H1 (cell line): ENCODE measurements around the gene TMA7. TPM values are rescaled to one million over a fixed set of nuclear protein-coding genes. Genes with fewer than 3 reads are reported as not detected.
A peak's percentile ranks its signal among the peaks of the same experiment; 100 is the strongest.

Source experiments
- CTCF ChIA-PET: fragments of 300-600 bp; sonication (Branson Sonifier 250); formaldehyde crosslinking; loops from one replicate; lab custom pipeline; 2021; ENCODE audit not compliant: partially characterized antibody; lab: Charles Lee
- POLR2A ChIA-PET: fragments of 300-600 bp; sonication (Branson Sonifier 250); formaldehyde crosslinking; loops from one replicate; lab custom pipeline; 2021; ENCODE audit warnings: inconsistent platforms; ENCODE audit not compliant: partially characterized antibody; lab: Charles Lee
- DNase-seq, 2 experiments: peaks; one replicate each; pipeline versions ENCODE4 v3.0.0 to v3.0.0-alpha.2; 2010 to 2022; ENCODE audit warnings: low spot score in 2 of 2, low read depth in 1 of 2, mixed read lengths in 1 of 2
- FAIRE-seq: peaks from 2 replicates; lab custom pipeline; 2011; peaks lifted over from hg19 to GRCh38; lab: Jason Lieb, UNC
- H2AFZ ChIP-seq: 2 replicates; pipeline ENCODE4 v1.8.1; 2012; ENCODE audit warnings: low read length, inconsistent platforms
- H2AK5ac ChIP-seq: 2 replicates; pipeline ENCODE4 v1.6.1; 2013; ENCODE audit warnings: low read depth, low read length
- H2BK120ac ChIP-seq: replicated peaks from 2 replicates; pipeline ENCODE3; 2013; ENCODE audit warnings: low read depth, low read length, inconsistent platforms
- H2BK12ac ChIP-seq: 2 replicates; pipeline ENCODE4 v1.6.1; 2013; ENCODE audit warnings: low read depth, low read length
- H2BK15ac ChIP-seq: 2 replicates; pipeline ENCODE4 v1.6.1; 2013; ENCODE audit warnings: low read length
- H2BK20ac ChIP-seq: 2 replicates; pipeline ENCODE4 v1.6.1; 2013; ENCODE audit warnings: low read length
- H2BK5ac ChIP-seq: 2 replicates; pipeline ENCODE4 v1.6.1; 2013; ENCODE audit warnings: low read depth, low read length
- H3K14ac ChIP-seq: 2 replicates; pipeline ENCODE4 v1.6.1; 2013; ENCODE audit warnings: inconsistent platforms; ENCODE audit not compliant: insufficient read length
- H3K18ac ChIP-seq: 2 replicates; pipeline ENCODE4 v1.6.1; 2013; ENCODE audit warnings: low read length; ENCODE audit errors: extremely low read depth
- H3K23ac ChIP-seq: 2 replicates; pipeline ENCODE4 v1.6.1; 2013; ENCODE audit warnings: inconsistent platforms; ENCODE audit not compliant: insufficient read length
- H3K23me2 ChIP-seq: 2 replicates; pipeline ENCODE4 v1.6.1; 2013; ENCODE audit warnings: low read depth, low read length
- H3K27ac ChIP-seq: 2 replicates; pipeline ENCODE4 v1.6.1; 2011; ENCODE audit warnings: low read depth, low read length, inconsistent platforms
- H3K27me3 ChIP-seq, 4 experiments: replicated peaks in 1 of 4; 1 replicate in 1 of 4; 2 replicates in 3 of 4; pipeline versions ENCODE4 v1.6.1 to v1.8.1; 2011 to 2013; ENCODE audit warnings: low read length in 3 of 4, mild to moderate bottlenecking in 3 of 4, inconsistent platforms in 2 of 4, mixed read lengths in 2 of 4, moderate library complexity in 1 of 4; ENCODE audit not compliant: control insufficient read depth in 3 of 4, insufficient read depth in 3 of 4; ENCODE audit errors: extremely low read depth in 1 of 4
- H3K36me3 ChIP-seq, 4 experiments: 2 replicates each; pipeline versions ENCODE4 v1.6.1 to v1.8.1; 2011 to 2013; ENCODE audit warnings: mild to moderate bottlenecking in 4 of 4, low read length in 3 of 4, moderate library complexity in 2 of 4, control low read depth in 1 of 4, inconsistent platforms in 1 of 4; ENCODE audit not compliant: insufficient read depth in 4 of 4, control insufficient read depth in 2 of 4
- H3K4ac ChIP-seq: replicated peaks from 2 replicates; pipeline ENCODE3; 2013; ENCODE audit warnings: low read length, low read depth, mixed read lengths, inconsistent platforms; ENCODE audit not compliant: insufficient read length
- H3K4me1 ChIP-seq, 4 experiments: replicated peaks in 1 of 4; 1 replicate in 1 of 4; 2 replicates in 3 of 4; pipeline versions ENCODE4 v1.6.1 to v1.8.1; 2011 to 2013; ENCODE audit warnings: low read length in 3 of 4, inconsistent platforms in 2 of 4, mixed read lengths in 1 of 4; ENCODE audit not compliant: insufficient read depth in 4 of 4, control insufficient read depth in 3 of 4
- H3K4me2 ChIP-seq, 2 experiments: 2 replicates each; pipeline versions ENCODE4 v1.6.1 to v1.8.1; 2011 to 2013; ENCODE audit warnings: low read depth in 2 of 2, low read length in 2 of 2, control low read depth in 1 of 2, inconsistent platforms in 1 of 2, mild to moderate bottlenecking in 1 of 2; ENCODE audit not compliant: insufficient read depth in 1 of 2
- H3K4me3 ChIP-seq, 4 experiments: fragments of 200-600, 300-600 bp in 1 of 4; sonication (generic), shearing (Covaris generic), sonication (Bioruptor Twin) in 1 of 4; 2 replicates each; pipeline versions ENCODE4 v1.5.1 to v1.8.1; 2011 to 2016; ENCODE audit warnings: low read length in 4 of 4, low read depth in 3 of 4, control low read depth in 2 of 4, inconsistent platforms in 2 of 4, mild to moderate bottlenecking in 2 of 4, mixed read lengths in 1 of 4, moderate library complexity in 1 of 4; ENCODE audit not compliant: insufficient read depth in 2 of 4; ENCODE audit errors: extremely low read depth in 1 of 4
- H3K56ac ChIP-seq: replicated peaks from 2 replicates; pipeline ENCODE3; 2013; ENCODE audit warnings: low read depth, mild to moderate bottlenecking, mixed read lengths, low read length, inconsistent platforms; ENCODE audit not compliant: insufficient read length
- H3K79me1 ChIP-seq: 2 replicates; pipeline ENCODE4 v1.6.1; 2013; ENCODE audit warnings: low read depth, low read length, control low read depth
- H3K79me2 ChIP-seq, 2 experiments: 2 replicates each; pipeline versions ENCODE4 v1.6.1 to v1.8.1; 2012 to 2013; ENCODE audit warnings: low read length in 2 of 2, mild to moderate bottlenecking in 2 of 2, inconsistent platforms in 1 of 2; ENCODE audit not compliant: insufficient read depth in 2 of 2, control insufficient read depth in 1 of 2
- H3K9ac ChIP-seq, 4 experiments: replicated peaks in 1 of 4; 1 replicate in 1 of 4; 2 replicates in 3 of 4; pipeline versions ENCODE4 v1.6.1 to v1.8.1; 2011 to 2013; ENCODE audit warnings: low read depth in 3 of 4, low read length in 3 of 4, control low read depth in 2 of 4, mild to moderate bottlenecking in 2 of 4, moderate library complexity in 2 of 4, inconsistent platforms in 1 of 4; ENCODE audit errors: extremely low read depth in 1 of 4
- H3K9me3 ChIP-seq, 2 experiments: 2 replicates each; pipeline versions ENCODE4 v1.6.1 to v1.8.1; 2012 to 2013; ENCODE audit warnings: mild to moderate bottlenecking in 2 of 2, moderate library complexity in 2 of 2, control low read depth in 1 of 2, inconsistent platforms in 1 of 2, low read depth in 1 of 2, low read length in 1 of 2, mixed read lengths in 1 of 2; ENCODE audit not compliant: insufficient read depth in 2 of 2
- H4K20me1 ChIP-seq, 2 experiments: replicated peaks in 1 of 2; 2 replicates each; pipeline versions ENCODE3 to v1.8.1; 2011 to 2013; ENCODE audit warnings: inconsistent platforms in 2 of 2, low read length in 2 of 2, mild to moderate bottlenecking in 1 of 2; ENCODE audit not compliant: insufficient read depth in 2 of 2, control insufficient read depth in 1 of 2
- H4K5ac ChIP-seq: 2 replicates; pipeline ENCODE4 v1.6.1; 2013; ENCODE audit warnings: low read length, low read depth, mixed read lengths, inconsistent platforms; ENCODE audit not compliant: insufficient read length
- H4K8ac ChIP-seq: 2 replicates; pipeline ENCODE4 v1.8.0; 2013; ENCODE audit warnings: mild to moderate bottlenecking, moderate library complexity, low read length, inconsistent platforms; ENCODE audit not compliant: insufficient read depth; ENCODE audit errors: extremely low read depth
- H4K91ac ChIP-seq: replicated peaks from 2 replicates; pipeline ENCODE3; 2013; ENCODE audit warnings: low read length, mixed read lengths, inconsistent platforms; ENCODE audit not compliant: insufficient read length
- BACH1 ChIP-seq: IDR thresholded peaks from 2 replicates; pipeline ENCODE4 v1.6.1; 2012; ENCODE audit warnings: low read length, improper control_type of control experiment
- CBX5 ChIP-seq: fragments of 300-800, 300-1000 bp; sonication (generic); IDR thresholded peaks from 2 replicates; pipeline ENCODE4 v1.7.1; 2016; ENCODE audit warnings: antibody characterized with exemption, low read length, low read depth
- GABPA ChIP-seq: IDR thresholded peaks from 2 replicates; pipeline ENCODE4 v1.6.1; 2011; ENCODE audit warnings: mild to moderate bottlenecking, low read length, moderate library complexity, borderline replicate concordance; ENCODE audit not compliant: insufficient read depth
- POLR2A ChIP-seq, 2 experiments: IDR thresholded peaks; 1 replicate in 1 of 2; 2 replicates in 1 of 2; pipeline ENCODE4 v1.6.1; 2011; ENCODE audit warnings: low read depth in 2 of 2, low read length in 2 of 2, mild to moderate bottlenecking in 2 of 2; ENCODE audit errors: control extremely low read depth in 1 of 2
- SAP30 ChIP-seq: fragments of 300-600 bp; sonication (generic); IDR thresholded peaks from 2 replicates; pipeline ENCODE4 v1.7.1; 2012; ENCODE audit warnings: low read length, moderate library complexity, mild to moderate bottlenecking, inconsistent platforms; ENCODE audit not compliant: insufficient read depth, insufficient replicate concordance
- TCF12 ChIP-seq: IDR thresholded peaks from 2 replicates; pipeline ENCODE4 v1.6.1; 2011; ENCODE audit warnings: low read depth, mild to moderate bottlenecking, low read length
- whole genome bisulfite sequencing, 2 experiments: shearing (Covaris generic) in 1 of 2; methylation state at CpG; one replicate each; pipeline versions ENCODE4 v1.1.6 to v1.1.7; 2013 to 2015; ENCODE audit warnings: low lambda C conversion rate in 2 of 2, mixed read lengths in 2 of 2, inconsistent platforms in 1 of 2, low coverage in 1 of 2, missing lambda C conversion rate in 1 of 2; ENCODE audit not compliant: insufficient replicate concordance in 2 of 2, insufficient coverage in 1 of 2, insufficient read length in 1 of 2; ENCODE audit errors: extremely low coverage in 1 of 2, missing lambda C conversion rate in 1 of 2; 5-methylcytosine and 5-hydroxymethylcytosine counted together
- polyA plus RNA-seq, 7 experiments: library from polyadenylated mRNA; depleted of rRNA in 3 of 7; stranded (reverse) in 5 of 7; unstranded in 2 of 7; fragments of >200 nt in 5 of 7; fragments of 200-250 nt in 2 of 7; gene quantifications; 1 replicate in 5 of 7; 2 replicates in 1 of 7; 4 replicates in 1 of 7; pipeline versions ENCODE4 v1.2.1 to v1.2.3, GENCODE V29; 2011 to 2013; ENCODE audit warnings: missing spikeins in 2 of 7, mixed read lengths in 2 of 7
- total RNA-seq: library from RNA; stranded (reverse); fragmentation: NEBNext Ultra II Directional; extraction: Animal tissue kit (Norgen Biotek cat#: 25700); gene quantifications from 2 replicates; pipeline ENCODE4 v1.2.1, GENCODE V29; 2021
- TF ChIP-seq, protein P1 (sequence below): IDR thresholded peaks from 2 replicates; pipeline ENCODE4 v1.6.1; 2012; ENCODE audit warnings: low read length, inconsistent platforms
- TF ChIP-seq, protein P2 (sequence below): IDR thresholded peaks from 2 replicates; pipeline ENCODE4 v1.6.1; 2011; ENCODE audit warnings: low read depth, mild to moderate bottlenecking, low read length; ENCODE audit not compliant: insufficient read depth

Gene TMA7
- total and polyA plus RNA-seq, 2 of the 8 experiments (the other 6 are each of a cell fraction or from before 2014, with no cell fraction given): 138 to 305 TPM

DNA sequence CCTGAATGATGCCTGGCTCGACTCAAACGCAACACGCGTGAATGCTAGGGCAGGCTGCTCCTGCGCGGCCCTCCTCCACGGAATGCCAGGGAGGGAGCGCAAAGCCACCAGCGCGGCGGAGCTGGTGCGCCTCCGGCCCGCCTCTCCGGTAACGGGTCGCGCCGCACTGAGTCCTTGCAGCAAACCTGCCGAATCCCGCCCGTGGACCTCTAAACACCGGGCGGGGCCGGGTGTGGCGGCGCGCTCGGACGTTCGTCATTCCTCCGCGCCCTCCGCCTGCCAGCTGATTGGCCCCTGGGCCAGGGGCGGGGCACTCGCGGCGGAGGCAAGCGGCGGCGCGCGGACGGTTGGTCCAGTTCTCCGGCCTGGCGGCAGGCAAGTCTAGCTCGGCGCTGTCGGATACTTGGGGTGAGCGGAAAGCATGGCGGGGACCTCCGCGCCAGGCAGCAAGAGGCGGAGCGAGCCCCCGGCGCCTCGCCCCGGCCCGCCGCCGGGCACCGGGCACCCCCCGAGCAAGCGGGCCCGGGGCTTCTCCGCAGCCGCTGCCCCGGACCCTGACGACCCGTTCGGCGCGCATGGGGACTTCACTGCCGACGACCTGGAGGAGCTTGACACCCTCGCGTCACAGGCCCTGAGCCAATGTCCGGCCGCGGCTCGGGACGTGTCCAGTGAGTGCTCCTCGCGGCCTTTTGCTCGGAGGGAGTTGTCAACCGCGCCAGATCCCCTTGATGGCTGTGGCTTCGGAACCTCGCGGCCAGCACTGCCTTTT, 6.6 kb downstream of the TMA7 start, which contains the start of gene ATRIP:
Gene ATRIP (plus strand): TSS at position 313 of the 769 bp plus-strand sequence. CDS start 109 bp downstream, at position 422.
- H3K4me2 ChIP-seq: peak within 1 kb of the TSS; percentile 85 to 94
- no peak for FAIRE-seq
- TF ChIP-seq CBX5 (no peak), GABPA (no peak), SAP30 (no peak), BACH1 (no peak), POLR2A (IDR thresholded peaks at IDR 0.05; ENCODE audit: control extremely low read depth in 1 of 2, low read depth in 2 of 2, low read length in 2 of 2) (peak; percentile 81 to 97), TCF12 (0 out of 2 replicates have a peak, but pooled peaks have one; percentile 15)
- TF ChIP-seq, protein P1, sequence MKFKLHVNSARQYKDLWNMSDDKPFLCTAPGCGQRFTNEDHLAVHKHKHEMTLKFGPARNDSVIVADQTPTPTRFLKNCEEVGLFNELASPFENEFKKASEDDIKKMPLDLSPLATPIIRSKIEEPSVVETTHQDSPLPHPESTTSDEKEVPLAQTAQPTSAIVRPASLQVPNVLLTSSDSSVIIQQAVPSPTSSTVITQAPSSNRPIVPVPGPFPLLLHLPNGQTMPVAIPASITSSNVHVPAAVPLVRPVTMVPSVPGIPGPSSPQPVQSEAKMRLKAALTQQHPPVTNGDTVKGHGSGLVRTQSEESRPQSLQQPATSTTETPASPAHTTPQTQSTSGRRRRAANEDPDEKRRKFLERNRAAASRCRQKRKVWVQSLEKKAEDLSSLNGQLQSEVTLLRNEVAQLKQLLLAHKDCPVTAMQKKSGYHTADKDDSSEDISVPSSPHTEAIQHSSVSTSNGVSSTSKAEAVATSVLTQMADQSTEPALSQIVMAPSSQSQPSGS: no peak
- TF ChIP-seq, protein P2, sequence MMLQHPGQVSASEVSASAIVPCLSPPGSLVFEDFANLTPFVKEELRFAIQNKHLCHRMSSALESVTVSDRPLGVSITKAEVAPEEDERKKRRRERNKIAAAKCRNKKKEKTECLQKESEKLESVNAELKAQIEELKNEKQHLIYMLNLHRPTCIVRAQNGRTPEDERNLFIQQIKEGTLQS: peak; percentile 89

More for the DNA sequence above, 6.6 kb downstream of the TMA7 start, which contains the start of gene ATRIP:
- H3K27me3 ChIP-seq: no peaks in the 10 kb centered on the region
- H3K9ac ChIP-seq: peak within 1 kb of the TSS; percentile 59 to 82 (median 80)
- peak in 1 of 2 experiments; percentile 95 for DNase-seq
- peak within 1 kb of the TSS; percentile 57; the same call in 1 of the 2 replicates for H2BK5ac ChIP-seq
- no peak within 1 kb of the TSS for H2BK12ac ChIP-seq
- H4K91ac ChIP-seq: peak within 1 kb of the TSS; percentile 75
- H4K5ac ChIP-seq: peak within 1 kb of the TSS; percentile 73
- 0 out of 2 replicates have a peak within 1 kb of the TSS, but pooled peaks have one; percentile 8 for H2BK15ac ChIP-seq
- peaks cover 11% of the 10 kb centered on the region for H3K23me2 ChIP-seq
- ChIA-PET CTCF (interaction anchor here (1.0 to 5.2 kb wide), 8 partner anchors 10 to 102 kb away, joined by 3 to 38 read pairs (median 4); no protein-coding TSS in a partner anchor), POLR2A (interaction anchor here (0.6 to 10.3 kb wide), 25 partner anchors 11 to 261 kb away, joined by 3 to 233 read pairs (median 4); partner anchors contain the start of genes NME6, PFKFB4, PLXNB1 and SHISA5)
- peaks cover 3 to 15% (median 6%) of the 10 kb centered on the region in 4 experiments; a peak in 5 of 7 replicates for H3K4me1 ChIP-seq
- H2BK20ac ChIP-seq: no peak within 1 kb of the TSS
- peak within 1 kb of the TSS; percentile 85 for H3K4ac ChIP-seq
- peaks cover 0 to 8% of the 10 kb centered on the region in 2 experiments for H4K20me1 ChIP-seq
- whole genome bisulfite sequencing, 2 experiments: 3% methylated on average over 82 of the region's 91 CpGs; no CpG with 5 or more reads in 1 of the 2 experiments
- no peaks in the 10 kb centered on the region for H3K9me3 ChIP-seq
- H3K56ac ChIP-seq: peak within 1 kb of the TSS; percentile 32
- H3K18ac ChIP-seq: peak within 1 kb of the TSS; percentile 94
- no peak within 1 kb of the TSS for H3K14ac ChIP-seq
- H4K8ac ChIP-seq: peak within 1 kb of the TSS; percentile 97; the same call in 1 of the 2 replicates
- H2AFZ ChIP-seq: peak within 1 kb of the TSS; percentile 85
- H3K4me3 ChIP-seq: peak within 1 kb of the TSS; percentile 80 to 98 (median 96)
- H2AK5ac ChIP-seq: no peak within 1 kb of the TSS; the same call in 1 of the 2 replicates
- H3K79me2 ChIP-seq: peaks cover 0 to 21% of the 10 kb centered on the region in 2 experiments; a peak in 2 of 4 replicates
- H3K23ac ChIP-seq: no peak within 1 kb of the TSS
- H3K36me3 ChIP-seq: peaks cover 7 to 26% (median 15%) of the 10 kb centered on the region in 4 experiments
- peak within 1 kb of the TSS; percentile 66 for H3K27ac ChIP-seq
- peaks cover 4% of the 10 kb centered on the region for H3K79me1 ChIP-seq
- H2BK120ac ChIP-seq: no peak within 1 kb of the TSS
